PC-9 (cell line): ENCODE measurements around the gene KCNH2. TPM values are rescaled to one million over a fixed set of nuclear protein-coding genes. Genes with fewer than 3 reads are reported as not detected.

Experiments
- BruUV-seq: library from RNA; stranded (reverse); fragments of 400-500 nt; replicated peaks from 2 replicates; lab custom pipeline; 2021; lab: Mats Ljungman, UMichigan
- CTCF ChIA-PET: fragments of 300-600 bp; sonication (Branson Sonifier 250); formaldehyde crosslinking; loops from one replicate; lab custom pipeline; 2022; ENCODE audit warnings: antibody characterized with exemption; lab: Charles Lee
- POLR2A ChIA-PET: fragments of 300-600 bp; sonication (Branson Sonifier 250); formaldehyde crosslinking; loops from one replicate; lab custom pipeline; 2022; ENCODE audit warnings: antibody characterized with exemption; ENCODE audit not compliant: unreplicated experiment; lab: Charles Lee
- DNase-seq, 2 experiments: peaks; one replicate each; pipeline versions ENCODE4 v3.0.0 to v3.0.0-alpha.2; 2015 to 2022; ENCODE audit warnings: mixed read lengths in 1 of 2
- H2AFZ ChIP-seq: fragments of 200-600 bp; sonication (generic); 2 replicates; pipeline ENCODE4 v1.8.1; 2017; ENCODE audit warnings: antibody characterized with exemption
- H3F3A ChIP-seq: fragments of 200-600 bp; sonication (generic); 2 replicates; pipeline ENCODE4 v1.8.1; 2017; ENCODE audit warnings: antibody characterized with exemption, mild to moderate bottlenecking, low read depth; ENCODE audit not compliant: insufficient read depth
- H3K27ac ChIP-seq: fragments of 200-600 bp; sonication (generic); 2 replicates; pipeline ENCODE4 v1.6.1; 2016; ENCODE audit warnings: mixed run types
- H3K27me3 ChIP-seq: fragments of 200-600 bp; sonication (generic); 2 replicates; pipeline ENCODE4 v1.6.1; 2016; ENCODE audit warnings: low read depth, mixed run types; ENCODE audit not compliant: insufficient read depth
- H3K36me3 ChIP-seq: fragments of 200-600 bp; sonication (generic); 2 replicates; pipeline ENCODE4 v1.6.1; 2016; ENCODE audit warnings: low read depth, mixed run types
- H3K4me1 ChIP-seq: fragments of 200-600 bp; sonication (generic); replicated peaks from 2 replicates; pipeline ENCODE4 v1.6.1; 2016; ENCODE audit warnings: mixed run types; ENCODE audit not compliant: insufficient read depth
- H3K4me2 ChIP-seq: fragments of 200-600 bp; sonication (generic); 2 replicates; pipeline ENCODE4 v1.6.1; 2017; ENCODE audit warnings: mixed run types
- H3K4me3 ChIP-seq: fragments of 200-600 bp; sonication (generic); 2 replicates; pipeline ENCODE4 v1.6.1; 2016; ENCODE audit warnings: mixed run types
- H3K79me2 ChIP-seq: fragments of 200-600 bp; sonication (generic); 2 replicates; pipeline ENCODE4 v1.6.1; 2017; ENCODE audit warnings: low read depth, mixed run types
- H3K9me2 ChIP-seq: fragments of 200-600 bp; sonication (generic); 2 replicates; pipeline ENCODE4 v1.8.1; 2017; ENCODE audit warnings: mild to moderate bottlenecking; ENCODE audit not compliant: insufficient read depth
- H3K9me3 ChIP-seq: fragments of 200-600 bp; sonication (generic); 2 replicates; pipeline ENCODE4 v1.8.1; 2016; ENCODE audit warnings: low read depth; ENCODE audit not compliant: insufficient read depth
- H4K20me1 ChIP-seq: fragments of 200-600 bp; sonication (generic); 2 replicates; pipeline ENCODE4 v1.8.1; 2017; ENCODE audit not compliant: insufficient read depth
- CTCF ChIP-seq: fragments of 200-600 bp; sonication (generic); conservative IDR thresholded peaks from 2 replicates; pipeline ENCODE4 v1.6.1; 2017; ENCODE audit warnings: mixed run types, antibody characterized with exemption, mild to moderate bottlenecking, moderate library complexity
- EZH2 ChIP-seq: fragments of 200-600 bp; sonication (generic); IDR thresholded peaks from 2 replicates; pipeline ENCODE4 v1.8.0; 2017; ENCODE audit warnings: antibody characterized with exemption, low read depth
- intact Hi-C: fragments of 100-400 bp; cut with micrococcal nuclease; formaldehyde crosslinking; loops from one replicate; pipeline ENCODE4 v1.10.0; 2022; ENCODE audit not compliant: unreplicated experiment
- total RNA-seq: library from RNA; stranded (reverse); gene quantifications from 2 replicates; pipeline ENCODE4 v1.2.3, GENCODE V29; 2021

Gene KCNH2
- total RNA-seq, 1 experiment from 2014 or later, result 1.5 TPM

DNA sequence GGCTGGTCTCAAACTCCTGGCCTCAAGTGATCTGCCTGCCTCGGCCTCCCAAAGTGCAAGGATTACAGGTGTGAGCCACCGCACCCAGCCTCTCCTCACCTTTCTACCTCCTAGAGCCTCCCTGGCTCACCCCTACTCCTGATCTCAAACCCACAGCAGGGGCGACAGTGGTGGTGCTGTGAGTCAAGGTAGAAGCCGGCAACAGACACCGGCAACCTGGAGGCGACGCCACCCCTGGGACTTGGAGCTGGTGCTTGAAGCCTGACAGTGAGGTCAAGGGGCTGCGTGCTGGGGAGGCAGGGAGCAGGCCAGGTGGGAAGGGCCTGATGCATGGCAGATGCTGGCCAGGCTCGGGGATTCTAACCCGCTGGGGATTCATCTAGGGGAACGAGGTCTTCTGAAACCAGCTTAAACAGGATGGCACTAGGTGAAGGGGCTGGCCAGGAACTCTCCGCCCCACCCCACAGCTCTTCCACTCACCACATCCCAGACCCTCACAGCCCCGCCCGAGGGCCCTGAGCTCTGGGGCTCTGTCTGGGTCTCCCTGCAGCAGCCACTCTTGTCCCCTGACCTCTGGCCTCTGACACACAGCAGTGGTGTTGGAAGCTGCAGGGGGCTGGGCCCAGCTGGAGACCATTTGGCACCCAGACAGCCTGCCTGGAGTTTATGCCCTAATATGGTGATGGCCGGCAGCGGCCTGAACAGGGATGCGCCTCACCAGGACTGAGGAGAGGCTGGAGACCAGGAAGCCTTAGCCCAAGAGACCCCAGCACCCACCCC lies 16.4 kb downstream of the KCNH2 start:
- no peaks in the 10 kb centered on the region for H3K36me3 ChIP-seq
- DNase-seq, result no peak
- no peak overlapping the region for H2AFZ ChIP-seq
- H3K4me2 ChIP-seq, result no peak overlapping the region
- no peaks in the 10 kb centered on the region for H3K9me2 ChIP-seq
- H3K4me3 ChIP-seq, result no peak overlapping the region
- no peak for TF ChIP-seq EZH2
- TF ChIP-seq CTCF, result no peak
- no peak overlapping the region for H3K27ac ChIP-seq
- H3F3A ChIP-seq, result no peaks in the 10 kb centered on the region
- no TSS peak for BruUV-seq
- H3K9me3 ChIP-seq, result no peaks in the 10 kb centered on the region
- ChIA-PET CTCF (interaction anchor here (0.6 to 1.4 kb wide), 3 partner anchors 56 to 182 kb away, joined by 4 to 16 read pairs (median 11); no protein-coding TSS in a partner anchor), POLR2A (no interaction called here)
- no peaks in the 10 kb centered on the region for H3K4me1 ChIP-seq
- peaks cover 35% of the 10 kb centered on the region for H3K27me3 ChIP-seq
- H4K20me1 ChIP-seq, result no peaks in the 10 kb centered on the region
- intact Hi-C loops, result loop anchor here (1.0 kb wide), 1 partner anchor 63 kb away; no protein-coding TSS in a partner anchor
- no peaks in the 10 kb centered on the region for H3K79me2 ChIP-seq

GRCh38 chr7:150959739-150960734 lies 18.1 kb downstream of the KCNH2 start:
- Histone ChIP-seq H4K20me1 (no peaks in the 10 kb centered on the region), H3K9me2 (no peaks in the 10 kb centered on the region), H3K4me1 (no peaks in the 10 kb centered on the region), H3K4me3 (no peak overlapping the region), H3K27me3 (peaks cover 29% of the 10 kb centered on the region), H3K79me2 (no peaks in the 10 kb centered on the region), H2AFZ (no peak overlapping the region), H3K36me3 (no peaks in the 10 kb centered on the region), H3K9me3 (no peaks in the 10 kb centered on the region), H3F3A (no peaks in the 10 kb centered on the region), H3K27ac (no peak overlapping the region), H3K4me2 (no peak overlapping the region)
- intact Hi-C loops, result no loop called here
- no peak for DNase-seq
- BruUV-seq, result no TSS peak
- ChIA-PET POLR2A (no interaction called here), CTCF (interaction anchor here (0.6 to 0.7 kb wide), 2 partner anchors 9 to 90 kb away, joined by 3 to 5 read pairs; no protein-coding TSS in a partner anchor)
- no peak for TF ChIP-seq CTCF
- no peak for TF ChIP-seq EZH2

- no peak overlapping the region for H3K27ac ChIP-seq
- no peaks in the 10 kb centered on the region for H3K9me3 ChIP-seq
- peaks cover 32% of the 10 kb centered on the region for H3K27me3 ChIP-seq
- no peaks in the 10 kb centered on the region for H3K4me1 ChIP-seq
- no peak for TF ChIP-seq CTCF
- no peak for TF ChIP-seq EZH2
- no TSS peak for BruUV-seq
- no peak overlapping the region for H3K4me2 ChIP-seq
- H3K79me2 ChIP-seq, result no peaks in the 10 kb centered on the region
- no peaks in the 10 kb centered on the region for H4K20me1 ChIP-seq
- ChIA-PET POLR2A (interaction anchor here (0.6 kb wide), 1 partner anchor 70 kb away, joined by 3 read pairs; no protein-coding TSS in a partner anchor), CTCF (no interaction called here)
- DNase-seq, result no peak
- no peaks in the 10 kb centered on the region for H3K36me3 ChIP-seq
- no peak overlapping the region for H2AFZ ChIP-seq
- intact Hi-C loops, result no loop called here
- no peaks in the 10 kb centered on the region for H3K9me2 ChIP-seq
- H3K4me3 ChIP-seq, result no peak overlapping the region
- no peaks in the 10 kb centered on the region for H3F3A ChIP-seq
These were observed 19.0 kb downstream of the KCNH2 start for GRCh38 chr7:150959081-150959480.
